OCI-LY3 (cell line): ENCODE data around the gene CCNL1.

ENCODE experiments used
- H2AFZ ChIP-seq: fragments of 200-600, 300-600 bp; shearing (Covaris generic); 2 replicates; pipeline ENCODE4 v1.6.0; 2014; ENCODE audit warnings: antibody characterized with exemption, low read depth, low read length
- H3K27ac ChIP-seq: fragments of 200-600, 300-600 bp; sonication (generic); 2 replicates; pipeline ENCODE4 v1.5.1; 2014; ENCODE audit warnings: mild to moderate bottlenecking, low read length, moderate library complexity, mixed read lengths
- H3K27me3 ChIP-seq: fragments of 200-600, 300-600 bp; sonication (generic); 2 replicates; pipeline ENCODE4 v1.6.1; 2014; ENCODE audit warnings: low read depth, low read length, mixed read lengths
- H3K36me3 ChIP-seq: fragments of 200-600, 300-600 bp; sonication (generic); replicated peaks from 2 replicates; pipeline ENCODE3; 2014; ENCODE audit warnings: low read depth, low read length, mixed read lengths
- H3K4me1 ChIP-seq: fragments of 300-600, 200-600 bp; sonication (generic); 2 replicates; pipeline ENCODE4 v1.6.1; 2014; ENCODE audit warnings: low read length, mixed read lengths
- H3K4me2 ChIP-seq: fragments of 200-600, 300-600 bp; sonication (generic); 2 replicates; pipeline ENCODE4 v1.6.1; 2014; ENCODE audit warnings: low read length, mixed read lengths
- H3K4me3 ChIP-seq: fragments of 300-600, 200-600 bp; sonication (generic); 2 replicates; pipeline ENCODE4 v1.5.1; 2014; ENCODE audit warnings: antibody characterized with exemption, mild to moderate bottlenecking, low read length, moderate library complexity
- H3K79me2 ChIP-seq: fragments of 300-600, 200-600 bp; shearing (Covaris generic); 2 replicates; pipeline ENCODE4 v1.6.1; 2014; ENCODE audit warnings: mild to moderate bottlenecking, low read length, mixed read lengths
- H3K9ac ChIP-seq: fragments of 300-600, 200-600 bp; shearing (Covaris generic); 2 replicates; pipeline ENCODE4 v1.6.0; 2014; ENCODE audit warnings: mild to moderate bottlenecking, low read length, moderate library complexity
- H3K9me3 ChIP-seq: fragments of 200-600, 300-600 bp; shearing (Covaris generic); 2 replicates; pipeline ENCODE4 v1.6.1; 2014; ENCODE audit warnings: low read length, mixed read lengths; ENCODE audit not compliant: insufficient read depth
- H4K20me1 ChIP-seq: fragments of 200-600, 300-600 bp; sonication (generic); 2 replicates; pipeline ENCODE4 v1.6.1; 2016; ENCODE audit warnings: low read length, mixed read lengths; ENCODE audit not compliant: insufficient read depth
- EZH2phosphoT487 ChIP-seq: fragments of 200-600 bp; shearing (Covaris generic); IDR thresholded peaks from 2 replicates; pipeline ENCODE4 v1.6.1; 2018; ENCODE audit warnings: antibody characterized with exemption, mixed run types, low read depth
- TF ChIP-seq, protein P1 (sequence below): fragments of 200-600, 300-600 bp; sonication (generic); IDR thresholded peaks from 2 replicates; pipeline ENCODE4 v1.5.1; 2014; ENCODE audit warnings: antibody characterized with exemption, low read length, low read depth

CCNL1 gene

DNA sequence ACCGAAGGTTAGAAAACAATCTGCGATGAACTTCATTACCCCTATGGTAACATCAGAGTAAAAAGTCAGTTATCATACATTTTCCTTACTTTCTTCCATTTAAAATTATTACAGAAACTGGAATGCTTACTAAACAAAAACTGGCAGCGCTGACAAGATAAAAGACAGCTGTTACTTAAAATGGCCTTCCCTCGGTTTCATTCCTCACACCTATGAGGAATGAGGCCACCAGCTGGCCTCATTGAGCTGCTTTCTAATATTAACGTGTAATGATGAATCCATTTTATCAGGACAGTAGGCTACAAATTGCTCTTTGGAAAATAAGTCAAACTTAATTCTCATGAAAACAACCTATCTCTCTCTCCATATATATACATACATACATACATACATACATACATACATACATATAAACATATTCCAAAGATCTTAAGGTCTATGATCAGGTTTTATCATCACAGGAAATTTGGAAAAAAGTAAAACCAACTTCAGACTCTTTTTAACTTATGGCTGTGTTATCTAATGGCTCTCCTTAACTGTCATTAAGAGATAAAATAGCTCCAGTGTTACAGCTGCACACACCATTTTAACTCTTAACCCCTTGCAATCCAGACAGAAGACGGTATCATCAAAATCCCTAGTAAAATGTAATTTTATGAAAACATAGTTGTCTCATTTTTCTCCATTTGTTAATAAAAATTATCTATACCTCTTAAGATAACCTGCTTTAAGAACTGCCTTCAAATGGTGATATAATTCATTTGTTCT, 5.2 kb downstream of the CCNL1 start:
- H3K4me1 ChIP-seq, result peaks cover 62% of the 10 kb centered on the region
- no peaks in the 10 kb centered on the region for H3K9me3 ChIP-seq
- no peak overlapping the region for H3K4me3 ChIP-seq
- TF ChIP-seq, protein P1, sequence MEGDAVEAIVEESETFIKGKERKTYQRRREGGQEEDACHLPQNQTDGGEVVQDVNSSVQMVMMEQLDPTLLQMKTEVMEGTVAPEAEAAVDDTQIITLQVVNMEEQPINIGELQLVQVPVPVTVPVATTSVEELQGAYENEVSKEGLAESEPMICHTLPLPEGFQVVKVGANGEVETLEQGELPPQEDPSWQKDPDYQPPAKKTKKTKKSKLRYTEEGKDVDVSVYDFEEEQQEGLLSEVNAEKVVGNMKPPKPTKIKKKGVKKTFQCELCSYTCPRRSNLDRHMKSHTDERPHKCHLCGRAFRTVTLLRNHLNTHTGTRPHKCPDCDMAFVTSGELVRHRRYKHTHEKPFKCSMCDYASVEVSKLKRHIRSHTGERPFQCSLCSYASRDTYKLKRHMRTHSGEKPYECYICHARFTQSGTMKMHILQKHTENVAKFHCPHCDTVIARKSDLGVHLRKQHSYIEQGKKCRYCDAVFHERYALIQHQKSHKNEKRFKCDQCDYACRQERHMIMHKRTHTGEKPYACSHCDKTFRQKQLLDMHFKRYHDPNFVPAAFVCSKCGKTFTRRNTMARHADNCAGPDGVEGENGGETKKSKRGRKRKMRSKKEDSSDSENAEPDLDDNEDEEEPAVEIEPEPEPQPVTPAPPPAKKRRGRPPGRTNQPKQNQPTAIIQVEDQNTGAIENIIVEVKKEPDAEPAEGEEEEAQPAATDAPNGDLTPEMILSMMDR, result no peak
- no peak for TF ChIP-seq EZH2phosphoT487
- H3K27me3 ChIP-seq, result no peaks in the 10 kb centered on the region
- H3K4me2 ChIP-seq, result no peak overlapping the region; the same call in 1 of the 2 replicates
- H3K79me2 ChIP-seq, result peaks cover 93% of the 10 kb centered on the region
- H3K36me3 ChIP-seq, result peaks cover 93% of the 10 kb centered on the region
- no peak overlapping the region for H3K27ac ChIP-seq
- H4K20me1 ChIP-seq, result peaks cover 95% of the 10 kb centered on the region
- no peak overlapping the region for H2AFZ ChIP-seq
- H3K9ac ChIP-seq, result no peak overlapping the region

DNA sequence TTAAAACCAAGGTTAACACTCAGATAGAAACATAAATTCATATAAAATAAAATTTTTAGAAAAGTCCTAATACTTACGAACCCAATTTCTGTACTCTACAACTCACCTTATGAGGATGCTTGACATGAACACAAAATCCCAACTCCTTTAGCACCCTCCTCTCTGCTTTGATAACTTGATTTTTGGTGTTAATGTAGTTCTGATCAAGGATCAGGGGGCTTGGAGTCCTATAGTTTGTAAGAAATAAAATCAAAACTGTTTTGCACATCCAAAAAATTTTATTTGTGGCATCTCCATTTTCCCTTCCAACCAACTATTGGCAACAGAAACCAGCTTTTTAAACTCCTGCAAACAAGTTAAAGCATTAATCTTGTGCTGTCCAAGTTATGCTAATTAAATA, 7.0 kb downstream of the CCNL1 start:
- Histone ChIP-seq H3K27ac (no peak overlapping the region), H3K9me3 (no peaks in the 10 kb centered on the region), H3K9ac (no peak overlapping the region), H3K36me3 (peaks cover 97% of the 10 kb centered on the region), H3K27me3 (no peaks in the 10 kb centered on the region), H3K4me3 (no peak overlapping the region), H3K4me1 (peaks cover 71% of the 10 kb centered on the region), H3K4me2 (no peak overlapping the region), H2AFZ (no peak overlapping the region), H3K79me2 (peaks cover 85% of the 10 kb centered on the region), H4K20me1 (peaks cover 99% of the 10 kb centered on the region)
- TF ChIP-seq, protein P1, result no peak
- no peak for TF ChIP-seq EZH2phosphoT487

DNA sequence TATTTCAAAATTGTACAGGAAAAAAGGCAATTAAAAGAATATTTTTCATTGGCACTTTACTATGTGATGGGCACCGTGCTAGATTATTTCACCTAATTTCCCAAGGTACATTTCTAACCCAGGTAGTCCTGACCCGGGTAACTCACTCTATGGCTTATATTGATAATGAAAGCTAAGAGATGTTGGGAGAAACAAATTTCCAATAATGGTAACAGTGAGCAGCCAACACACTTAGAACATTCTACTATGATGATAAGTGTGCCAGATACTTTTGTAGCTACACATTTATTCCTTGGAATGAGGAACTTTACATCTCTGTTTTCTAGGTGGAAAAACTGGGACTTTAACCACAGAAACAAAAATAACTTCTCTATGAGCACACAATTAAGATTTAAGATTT, 7.5 kb downstream of the CCNL1 start:
- H4K20me1 ChIP-seq, result peaks cover 99% of the 10 kb centered on the region
- no peaks in the 10 kb centered on the region for H3K9me3 ChIP-seq
- TF ChIP-seq, protein P1, result no peak
- no peak for TF ChIP-seq EZH2phosphoT487
- H3K27me3 ChIP-seq, result no peaks in the 10 kb centered on the region
- no peak overlapping the region for H2AFZ ChIP-seq
- no peak overlapping the region for H3K9ac ChIP-seq
- peaks cover 68% of the 10 kb centered on the region for H3K4me1 ChIP-seq
- H3K4me2 ChIP-seq, result no peak overlapping the region
- H3K27ac ChIP-seq, result no peak overlapping the region
- no peak overlapping the region for H3K4me3 ChIP-seq
- peaks cover 96% of the 10 kb centered on the region for H3K36me3 ChIP-seq
- H3K79me2 ChIP-seq, result peaks cover 81% of the 10 kb centered on the region

DNA sequence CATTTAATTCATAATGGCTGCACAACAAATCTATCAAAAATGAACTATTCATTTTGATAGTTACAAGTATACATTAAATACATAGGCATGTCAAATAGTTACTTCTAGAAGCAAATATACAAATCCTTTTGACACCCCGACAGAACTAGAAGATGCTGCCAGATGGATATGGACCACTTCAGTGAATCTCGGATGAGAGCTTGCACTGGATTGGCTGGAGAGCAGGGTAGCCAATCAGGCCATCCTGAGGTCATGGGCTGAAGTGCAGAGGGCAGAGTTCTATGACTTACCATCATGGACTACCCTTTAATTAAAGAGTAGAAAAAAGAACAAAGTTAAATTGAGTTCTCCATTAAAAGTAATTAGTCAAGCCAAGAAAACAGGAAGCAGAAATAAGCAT, 8.3 kb downstream of the CCNL1 start:
- Histone ChIP-seq H2AFZ (no peak overlapping the region), H3K4me1 (peaks cover 60% of the 10 kb centered on the region), H3K9me3 (no peaks in the 10 kb centered on the region), H3K4me2 (no peak overlapping the region), H3K27ac (no peak overlapping the region), H3K79me2 (peaks cover 76% of the 10 kb centered on the region), H3K36me3 (peaks cover 96% of the 10 kb centered on the region), H4K20me1 (peaks cover 99% of the 10 kb centered on the region), H3K27me3 (no peaks in the 10 kb centered on the region), H3K4me3 (no peak overlapping the region), H3K9ac (no peak overlapping the region)
- no peak for TF ChIP-seq EZH2phosphoT487
- TF ChIP-seq, protein P1, result no peak
